K562 (cell line): ENCODE results near the gene ZFP64. TPM values are rescaled to one million over a fixed set of nuclear protein-coding genes. Genes with fewer than 3 reads are reported as not detected.
A peak's percentile ranks its signal among the peaks of the same experiment; 100 is the strongest.

ENCODE experiments used
- CEBPB ChIP-seq: fragments of 450-650 bp; IDR thresholded peaks from 2 replicates; pipeline ENCODE4 v1.6.1; 2016; ENCODE audit warnings: missing genetic modification characterization, missing compliant biosample characterization
- FOXA1 ChIP-seq: fragments of 450-650 bp; IDR thresholded peaks from 2 replicates; pipeline ENCODE4 v1.6.1; 2016; ENCODE audit warnings: mild to moderate bottlenecking, borderline replicate concordance
- MYC ChIP-seq, 2 experiments: fragments of 250-450 bp in 1 of 2; sonication (Bioruptor Pico) in 1 of 2; IDR thresholded peaks; 2 replicates each; pipeline versions ENCODE4 v1.5.1 to v1.6.1; 2012 to 2021; ENCODE audit warnings: low read depth in 2 of 2, borderline replicate concordance in 1 of 2, improper control_type of control experiment in 1 of 2, low read length in 1 of 2, mild to moderate bottlenecking in 1 of 2, moderate library complexity in 1 of 2
- NFIX ChIP-seq: fragments of 250-450 bp; sonication (Bioruptor Pico); IDR thresholded peaks from 2 replicates; pipeline ENCODE4 v1.4.0; 2020; ENCODE audit warnings: low read depth, mild to moderate bottlenecking, moderate library complexity
- POLR2AphosphoS2 ChIP-seq: IDR thresholded peaks from 2 replicates; pipeline ENCODE4 v1.6.1; 2012; ENCODE audit warnings: low read length, improper control_type of control experiment
- TEAD4 ChIP-seq, 2 experiments: sonication (generic) in 1 of 2; formaldehyde crosslinking in 1 of 2; IDR thresholded peaks; 2 replicates each; pipeline versions ENCODE4 v1.6.1 to v1.8.0; 2012 to 2022; ENCODE audit warnings: borderline replicate concordance in 1 of 2, inconsistent platforms in 1 of 2, low read length in 1 of 2, mild to moderate bottlenecking in 1 of 2, missing genetic modification reagents in 1 of 2
- ZNF146 ChIP-seq: IDR thresholded peaks from one replicate; pipeline ENCODE4 v1.6.1; 2018; ENCODE audit warnings: missing compliant biosample characterization; ENCODE audit not compliant: unreplicated experiment
- ZNF175 ChIP-seq: fragments of 200-800 bp; sonication (Bioruptor generic); IDR thresholded peaks from 2 replicates; pipeline ENCODE4 v1.6.1; 2016; ENCODE audit warnings: low read depth, mild to moderate bottlenecking, missing genetic modification characterization, missing compliant biosample characterization
- ZNF274 ChIP-seq: IDR thresholded peaks from 2 replicates; pipeline ENCODE4 v1.6.1; 2011; ENCODE audit warnings: low read depth, mild to moderate bottlenecking, low read length, moderate library complexity, borderline replicate concordance
- ZNF354B ChIP-seq: fragments of 250-450 bp; sonication (Bioruptor Pico); IDR thresholded peaks from 2 replicates; pipeline ENCODE4 v1.4.0; 2020
- ZNF644 ChIP-seq: fragments of 200-800 bp; sonication (Bioruptor generic); IDR thresholded peaks from 2 replicates; pipeline ENCODE4 v1.6.1; 2016; ENCODE audit warnings: low read depth, missing genetic modification characterization, missing compliant biosample characterization
- ZNF778 ChIP-seq: fragments of 450-650 bp; formaldehyde crosslinking; IDR thresholded peaks from 2 replicates; pipeline ENCODE4 v1.4.0; 2020; ENCODE audit warnings: mild to moderate bottlenecking, moderate library complexity
- ZSCAN29 ChIP-seq: fragments of 450-650 bp; IDR thresholded peaks from 2 replicates; pipeline ENCODE4 v1.6.1; 2017
- polyA plus RNA-seq, 8 experiments: library from polyadenylated mRNA; depleted of rRNA in 4 of 8; stranded (reverse) in 5 of 8; unstranded in 3 of 8; fragments of >200 nt; fragmentation: Nextera tagmentation in 2 of 8; fragmentation: Illumina TruSeq in 1 of 8; extraction: Ambion mirVana in 2 of 8; extraction: Trizol in 1 of 8; gene quantifications; 2 replicates each; pipeline versions ENCODE4 v1.2.1 to v1.2.3, GENCODE V29; 2011 to 2014; ENCODE audit warnings: inconsistent platforms in 1 of 8, missing spikeins in 1 of 8
- total RNA-seq, 7 experiments: library from RNA; depleted of rRNA in 6 of 7; stranded (reverse); fragments of >200 nt in 6 of 7; fragmentation: Illumina TruSeq in 2 of 7; extraction: Trizol in 2 of 7; gene quantifications; 2 replicates each; pipeline versions ENCODE4 v1.2.1 to v1.2.3, GENCODE V29; 2011 to 2021; ENCODE audit warnings: low replicate concordance in 1 of 7
- TF ChIP-seq, protein P1 (sequence below), 2 experiments: fragments of 450-650 bp in 1 of 2; sonication (generic) in 1 of 2; formaldehyde crosslinking in 1 of 2; IDR thresholded peaks; 2 replicates each; pipeline versions ENCODE4 v1.7.1 to v1.9.0; 2016 to 2022; ENCODE audit warnings: inconsistent platforms in 1 of 2, mild to moderate bottlenecking in 1 of 2, missing genetic modification reagents in 1 of 2

The ZFP64 gene
- total and polyA plus RNA-seq, 9 of the 15 experiments (the other 6 are each of a cell fraction or from before 2014, with no cell fraction given) = 1.4 to 13.4 (median 7.0) TPM

DNA sequence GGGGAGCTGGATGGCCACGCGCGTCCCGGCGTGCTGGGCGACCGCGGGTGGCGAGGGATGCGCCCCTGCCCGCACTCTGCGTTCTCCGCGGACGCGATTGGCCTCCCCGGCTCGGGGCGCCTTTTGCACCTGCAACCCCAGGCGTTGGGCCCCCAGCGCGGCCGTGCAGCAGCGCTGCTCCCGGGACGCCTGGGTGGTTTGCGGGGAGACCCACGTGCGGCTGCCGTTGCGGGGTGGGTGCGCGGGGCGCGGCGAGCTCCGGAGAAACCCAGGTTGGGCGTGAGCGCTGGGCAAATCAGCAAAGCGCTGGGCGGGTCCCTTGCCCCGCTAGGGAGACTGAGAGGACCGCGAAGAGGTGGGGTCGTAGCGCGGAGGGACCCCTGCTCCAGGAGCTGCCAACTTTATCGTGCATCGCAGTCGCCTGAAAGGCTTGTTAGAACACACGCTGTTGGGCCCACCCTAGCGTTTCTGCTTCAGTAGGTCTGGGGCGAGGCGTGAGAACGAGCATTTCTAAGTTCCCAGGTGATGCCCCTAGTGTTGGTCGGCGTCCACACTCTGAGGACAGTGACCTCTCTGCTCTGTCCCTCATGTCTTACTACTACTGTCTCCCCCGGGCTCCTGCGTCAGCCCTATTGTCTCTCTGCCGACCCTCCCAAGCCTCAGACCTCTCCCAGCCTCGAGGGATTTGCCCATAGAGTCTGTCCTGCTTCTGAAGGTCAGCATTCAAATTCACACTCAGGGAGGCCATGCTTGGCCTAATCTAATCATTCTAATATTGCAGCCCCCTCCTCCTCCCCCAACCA lies 538 bp upstream of the ZFP64 start (continued):
- TF ChIP-seq, protein P1, sequence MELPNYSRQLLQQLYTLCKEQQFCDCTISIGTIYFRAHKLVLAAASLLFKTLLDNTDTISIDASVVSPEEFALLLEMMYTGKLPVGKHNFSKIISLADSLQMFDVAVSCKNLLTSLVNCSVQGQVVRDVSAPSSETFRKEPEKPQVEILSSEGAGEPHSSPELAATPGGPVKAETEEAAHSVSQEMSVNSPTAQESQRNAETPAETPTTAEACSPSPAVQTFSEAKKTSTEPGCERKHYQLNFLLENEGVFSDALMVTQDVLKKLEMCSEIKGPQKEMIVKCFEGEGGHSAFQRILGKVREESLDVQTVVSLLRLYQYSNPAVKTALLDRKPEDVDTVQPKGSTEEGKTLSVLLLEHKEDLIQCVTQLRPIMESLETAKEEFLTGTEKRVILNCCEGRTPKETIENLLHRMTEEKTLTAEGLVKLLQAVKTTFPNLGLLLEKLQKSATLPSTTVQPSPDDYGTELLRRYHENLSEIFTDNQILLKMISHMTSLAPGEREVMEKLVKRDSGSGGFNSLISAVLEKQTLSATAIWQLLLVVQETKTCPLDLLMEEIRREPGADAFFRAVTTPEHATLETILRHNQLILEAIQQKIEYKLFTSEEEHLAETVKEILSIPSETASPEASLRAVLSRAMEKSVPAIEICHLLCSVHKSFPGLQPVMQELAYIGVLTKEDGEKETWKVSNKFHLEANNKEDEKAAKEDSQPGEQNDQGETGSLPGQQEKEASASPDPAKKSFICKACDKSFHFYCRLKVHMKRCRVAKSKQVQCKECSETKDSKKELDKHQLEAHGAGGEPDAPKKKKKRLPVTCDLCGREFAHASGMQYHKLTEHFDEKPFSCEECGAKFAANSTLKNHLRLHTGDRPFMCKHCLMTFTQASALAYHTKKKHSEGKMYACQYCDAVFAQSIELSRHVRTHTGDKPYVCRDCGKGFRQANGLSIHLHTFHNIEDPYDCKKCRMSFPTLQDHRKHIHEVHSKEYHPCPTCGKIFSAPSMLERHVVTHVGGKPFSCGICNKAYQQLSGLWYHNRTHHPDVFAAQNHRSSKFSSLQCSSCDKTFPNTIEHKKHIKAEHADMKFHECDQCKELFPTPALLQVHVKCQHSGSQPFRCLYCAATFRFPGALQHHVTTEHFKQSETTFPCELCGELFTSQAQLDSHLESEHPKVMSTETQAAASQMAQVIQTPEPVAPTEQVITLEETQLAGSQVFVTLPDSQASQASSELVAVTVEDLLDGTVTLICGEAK (IDR thresholded peaks at IDR 0.05) = no peak
- TF ChIP-seq, protein P1 (CRISPR knock-in tag; IDR thresholded peaks at IDR 0.05) = no peak
- TF ChIP-seq ZNF175 (no peak), ZNF778 (no peak), MYC (IDR thresholded peaks at IDR 0.05; ENCODE audit: low read depth, low read length) (peak; percentile 25), MYC (CRISPR knock-in tag; IDR thresholded peaks at IDR 0.05; ENCODE audit: borderline replicate concordance, low read depth) (no peak), TEAD4 (IDR thresholded peaks at IDR 0.05; ENCODE audit: low read length) (no peak), TEAD4 (CRISPR knock-in tag; IDR thresholded peaks at IDR 0.05; ENCODE audit: borderline replicate concordance) (no peak), ZNF354B (CRISPR knock-in tag) (no peak), ZSCAN29 (no peak), NFIX (CRISPR knock-in tag) (no peak), CEBPB (tag) (no peak), ZNF644 (tag) (no peak), ZNF146 (CRISPR knock-in tag) (no peak), FOXA1 (no peak), ZNF274 (no peak), POLR2AphosphoS2 (no peak)
